Measurements from ENCODE around the gene WASHC2A.
"Not testable (repeated sequence)": the region's sequence is repeated elsewhere in the genome, so short reads cannot be mapped to it uniquely, and the experiment has no call there.

The WASHC2A gene, protein sequence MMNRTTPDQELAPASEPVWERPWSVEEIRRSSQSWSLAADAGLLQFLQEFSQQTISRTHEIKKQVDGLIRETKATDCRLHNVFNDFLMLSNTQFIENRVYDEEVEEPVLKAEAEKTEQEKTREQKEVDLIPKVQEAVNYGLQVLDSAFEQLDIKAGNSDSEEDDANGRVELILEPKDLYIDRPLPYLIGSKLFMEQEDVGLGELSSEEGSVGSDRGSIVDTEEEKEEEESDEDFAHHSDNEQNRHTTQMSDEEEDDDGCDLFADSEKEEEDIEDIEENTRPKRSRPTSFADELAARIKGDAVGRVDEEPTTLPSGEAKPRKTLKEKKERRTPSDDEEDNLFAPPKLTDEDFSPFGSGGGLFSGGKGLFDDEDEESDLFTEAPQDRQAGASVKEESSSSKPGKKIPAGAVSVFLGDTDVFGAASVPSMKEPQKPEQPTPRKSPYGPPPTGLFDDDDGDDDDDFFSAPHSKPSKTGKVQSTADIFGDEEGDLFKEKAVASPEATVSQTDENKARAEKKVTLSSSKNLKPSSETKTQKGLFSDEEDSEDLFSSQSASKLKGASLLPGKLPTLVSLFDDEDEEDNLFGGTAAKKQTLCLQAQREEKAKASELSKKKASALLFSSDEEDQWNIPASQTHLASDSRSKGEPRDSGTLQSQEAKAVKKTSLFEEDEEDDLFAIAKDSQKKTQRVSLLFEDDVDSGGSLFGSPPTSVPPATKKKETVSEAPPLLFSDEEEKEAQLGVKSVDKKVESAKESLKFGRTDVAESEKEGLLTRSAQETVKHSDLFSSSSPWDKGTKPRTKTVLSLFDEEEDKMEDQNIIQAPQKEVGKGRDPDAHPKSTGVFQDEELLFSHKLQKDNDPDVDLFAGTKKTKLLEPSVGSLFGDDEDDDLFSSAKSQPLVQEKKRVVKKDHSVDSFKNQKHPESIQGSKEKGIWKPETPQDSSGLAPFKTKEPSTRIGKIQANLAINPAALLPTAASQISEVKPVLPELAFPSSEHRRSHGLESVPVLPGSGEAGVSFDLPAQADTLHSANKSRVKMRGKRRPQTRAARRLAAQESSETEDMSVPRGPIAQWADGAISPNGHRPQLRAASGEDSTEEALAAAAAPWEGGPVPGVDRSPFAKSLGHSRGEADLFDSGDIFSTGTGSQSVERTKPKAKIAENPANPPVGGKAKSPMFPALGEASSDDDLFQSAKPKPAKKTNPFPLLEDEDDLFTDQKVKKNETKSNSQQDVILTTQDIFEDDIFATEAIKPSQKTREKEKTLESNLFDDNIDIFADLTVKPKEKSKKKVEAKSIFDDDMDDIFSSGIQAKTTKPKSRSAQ (N-terminal part only)

DNA sequence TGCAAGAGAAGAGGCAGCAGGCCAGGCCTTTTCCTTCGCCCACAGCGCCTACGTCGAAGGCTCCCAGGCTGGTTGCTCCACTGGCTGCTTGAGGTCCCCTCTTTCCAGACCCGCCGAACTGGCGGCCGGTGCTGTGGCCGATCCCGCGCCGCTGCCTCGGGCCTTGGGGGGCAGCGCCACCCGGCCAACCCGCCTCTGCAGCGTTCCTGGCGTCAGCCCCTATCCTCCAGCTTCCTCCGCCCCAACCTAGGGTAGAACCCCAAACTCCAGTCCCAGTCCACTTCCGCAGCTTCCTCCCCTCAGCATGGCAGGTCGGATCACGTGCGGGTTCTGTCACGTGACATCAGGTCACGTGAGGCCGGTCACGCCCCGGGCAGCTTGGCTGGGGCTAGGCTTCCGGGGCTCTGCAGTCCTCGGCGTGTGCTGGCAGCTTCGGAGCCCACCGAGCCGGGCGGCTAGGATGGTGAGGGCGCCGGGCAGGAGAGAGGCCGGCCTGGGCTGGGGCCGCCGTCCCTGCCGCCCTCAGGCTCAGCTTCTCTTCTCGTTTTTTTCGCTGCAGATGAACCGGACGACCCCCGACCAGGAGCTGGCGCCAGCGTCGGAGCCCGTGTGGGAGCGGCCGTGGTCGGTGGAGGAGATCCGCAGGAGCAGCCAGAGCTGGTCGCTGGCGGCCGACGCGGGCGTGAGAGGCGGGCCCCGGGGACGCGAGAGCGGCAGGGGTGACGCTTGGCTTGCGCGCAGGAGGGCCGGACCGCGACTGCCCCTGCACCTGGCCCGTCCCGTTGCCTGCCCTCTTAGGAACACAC lies at the start of gene WASHC2A:
Gene WASHC2A (plus strand): TSS at position 409 of the 806 bp plus-strand sequence. CDS start 52 bp downstream, at position 461.
- DNase-seq (ENCODE audit: low read depth in 1 of 2, low spot score in 1 of 2) = peak; percentile 77 to 96

DNA sequence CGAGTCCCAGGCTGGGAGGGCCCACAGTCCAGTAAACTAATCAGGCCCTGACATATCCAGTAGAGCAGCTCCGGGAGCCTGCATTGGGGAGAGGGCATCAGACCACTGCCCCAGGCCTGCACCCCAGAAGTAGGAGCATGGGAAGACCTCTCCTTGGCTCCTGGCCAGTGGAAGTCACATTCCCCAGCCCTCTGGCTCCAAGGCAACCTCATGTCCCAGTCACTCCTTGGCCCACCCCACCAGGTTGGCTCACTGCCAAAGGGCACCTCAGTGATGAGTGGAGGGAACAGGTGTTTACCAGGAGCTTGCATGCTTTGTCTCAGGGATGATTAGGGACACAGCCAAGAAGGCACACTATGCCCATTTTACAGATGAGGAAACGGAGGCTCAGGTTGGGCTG lies 48.5 kb upstream of the WASHC2A start:
- not testable (repeated sequence) for DNase-seq (ENCODE audit: low read depth in 1 of 2, low spot score in 1 of 2)

DNA sequence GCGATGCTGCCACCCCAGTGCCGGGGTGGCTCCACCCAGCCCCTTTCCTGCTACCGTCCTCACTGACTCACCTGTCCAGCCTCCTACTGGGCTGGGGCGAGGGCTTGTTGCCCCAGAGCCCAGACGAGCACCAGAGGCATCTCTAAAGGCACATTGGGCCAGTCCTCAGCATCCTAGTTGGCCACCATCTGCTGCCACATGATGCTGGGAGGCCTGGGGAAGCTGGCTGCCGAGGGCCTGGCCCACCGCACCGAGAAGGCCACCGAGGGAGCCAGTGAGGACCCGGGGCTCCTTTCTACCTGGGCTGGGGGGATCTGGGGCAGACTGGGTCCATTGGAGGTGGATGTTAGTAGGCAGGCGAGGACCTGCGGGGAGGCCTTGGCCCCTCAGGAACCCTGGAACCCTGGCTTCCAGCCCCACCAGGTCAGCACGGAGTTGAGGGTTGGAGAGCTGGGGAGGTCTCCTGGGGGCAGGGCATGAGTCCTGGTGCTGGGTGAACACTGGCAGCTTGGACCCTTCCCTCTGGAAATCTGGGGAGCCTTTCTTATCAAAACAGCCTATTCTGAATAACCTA lies 47.2 kb upstream of the WASHC2A start:
- DNase-seq (ENCODE audit: low read depth in 1 of 2, low spot score in 1 of 2) = not testable (repeated sequence)

DNA sequence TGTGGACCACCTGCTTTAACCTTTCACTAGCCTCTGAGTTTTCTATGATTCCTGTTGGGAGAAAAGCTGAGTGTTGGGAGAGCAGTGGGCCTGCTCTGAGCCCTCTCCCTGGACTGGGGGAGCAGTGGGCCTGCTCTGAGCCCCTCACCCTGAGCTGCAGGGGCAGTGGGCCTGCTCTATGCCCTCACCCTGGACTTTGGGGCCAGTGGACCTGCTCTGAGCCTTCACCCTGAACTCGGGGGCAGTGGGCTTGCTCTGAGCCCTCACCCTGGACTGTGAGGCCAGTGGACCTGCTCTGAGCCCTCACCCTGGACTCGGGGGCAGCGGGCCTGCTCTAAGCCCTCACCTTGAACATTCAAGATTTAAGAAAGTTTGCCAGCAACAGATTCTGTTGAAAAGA lies 46.1 kb upstream of the WASHC2A start:
- no peak for DNase-seq (ENCODE audit: low read depth in 1 of 2, low spot score in 1 of 2)

DNA sequence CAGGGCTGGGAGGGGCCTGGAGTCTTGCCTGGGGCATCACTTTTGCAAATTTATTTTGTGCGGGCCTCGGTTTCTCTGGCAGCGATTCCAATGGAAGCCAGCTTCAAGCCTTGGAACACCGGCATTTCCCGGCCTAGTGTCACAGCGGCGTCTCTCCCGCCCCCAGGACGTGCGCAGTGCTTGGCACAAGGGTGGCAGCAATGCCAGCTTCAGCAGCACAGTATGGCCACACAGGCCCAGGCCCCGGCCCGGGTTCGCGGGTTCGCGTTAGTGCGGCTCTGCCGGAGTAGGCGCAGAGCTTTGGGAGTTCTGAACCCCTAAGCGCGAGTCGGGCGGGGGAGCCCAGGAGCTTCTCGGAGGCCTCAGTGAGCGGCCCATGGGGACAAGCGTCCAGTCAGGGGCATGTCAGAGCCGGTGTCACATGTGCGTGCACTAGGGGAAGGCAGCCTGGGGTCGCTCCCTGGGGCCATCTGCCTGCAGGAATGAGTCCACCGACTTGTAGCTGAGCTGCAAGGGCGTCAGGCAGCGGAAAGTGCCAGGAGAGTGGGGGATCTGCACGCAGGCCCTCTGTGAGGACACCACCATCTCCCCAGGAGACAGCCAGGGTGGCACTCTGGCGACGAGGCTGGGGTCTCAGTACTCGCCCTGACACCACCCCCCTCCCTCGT lies 42.9 kb upstream of the WASHC2A start:
- DNase-seq (ENCODE audit: low read depth in 1 of 2, low spot score in 1 of 2) = not testable (repeated sequence)

DNA sequence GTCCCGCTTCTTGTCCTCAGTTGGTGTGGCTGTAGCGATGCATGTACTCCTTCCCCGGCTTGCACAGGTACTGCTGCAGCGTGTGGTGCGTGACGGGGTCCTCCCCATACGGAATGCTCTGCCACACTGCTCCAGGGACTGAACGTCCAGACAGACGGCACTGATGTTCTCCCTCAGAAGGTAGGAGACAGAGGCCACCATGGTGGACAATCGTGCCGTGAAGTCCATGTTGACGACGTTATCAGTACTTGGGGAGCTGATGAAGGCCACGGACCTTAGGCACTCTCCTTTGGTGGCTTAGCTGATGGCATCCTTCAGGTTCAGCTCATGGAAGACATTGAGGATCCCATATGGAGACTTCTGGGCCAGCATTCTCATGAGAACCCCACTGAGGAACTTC lies 42.1 kb upstream of the WASHC2A start:
- DNase-seq (ENCODE audit: low read depth in 1 of 2, low spot score in 1 of 2) = no peak

DNA sequence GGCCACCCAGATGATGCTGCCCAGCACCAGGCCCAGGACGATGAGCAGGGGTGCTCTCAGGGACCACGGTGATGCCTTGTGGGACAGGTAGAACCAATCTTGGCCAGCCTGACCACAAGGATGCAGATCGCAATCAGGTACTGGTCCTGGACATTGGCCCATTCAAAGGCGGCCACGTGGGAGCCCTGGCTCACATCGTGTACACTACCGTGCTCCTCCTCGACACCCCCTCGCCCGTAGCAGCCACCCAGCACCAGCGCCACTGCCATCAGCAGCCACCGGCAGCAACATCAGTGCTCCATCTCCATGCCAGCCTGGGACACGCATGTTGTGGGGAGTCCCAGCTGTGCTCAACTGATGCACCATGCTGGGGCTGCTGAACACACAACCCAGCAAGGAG lies 40.6 kb upstream of the WASHC2A start:
- DNase-seq (ENCODE audit: low read depth in 1 of 2, low spot score in 1 of 2) = no peak

DNA sequence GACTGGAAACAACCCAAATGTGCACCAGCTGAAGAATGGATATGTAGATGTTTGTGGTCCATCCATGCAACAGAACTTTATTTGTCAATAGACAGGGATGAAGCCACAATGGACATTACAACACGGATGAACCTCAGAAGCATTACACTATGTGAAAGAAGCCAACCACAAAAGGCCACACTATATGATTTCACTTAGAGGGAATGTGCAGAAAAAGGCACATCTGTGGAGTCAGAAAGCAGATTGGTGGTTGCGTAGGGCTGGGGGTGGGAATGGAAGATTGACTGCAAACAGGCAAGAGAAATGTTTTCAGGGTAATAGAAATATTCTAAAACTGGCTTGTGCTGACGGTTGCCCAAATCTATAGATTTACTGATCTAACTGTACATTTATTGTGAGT lies 34.3 kb upstream of the WASHC2A start:
- DNase-seq (ENCODE audit: low read depth in 1 of 2, low spot score in 1 of 2) = no peak

DNA sequence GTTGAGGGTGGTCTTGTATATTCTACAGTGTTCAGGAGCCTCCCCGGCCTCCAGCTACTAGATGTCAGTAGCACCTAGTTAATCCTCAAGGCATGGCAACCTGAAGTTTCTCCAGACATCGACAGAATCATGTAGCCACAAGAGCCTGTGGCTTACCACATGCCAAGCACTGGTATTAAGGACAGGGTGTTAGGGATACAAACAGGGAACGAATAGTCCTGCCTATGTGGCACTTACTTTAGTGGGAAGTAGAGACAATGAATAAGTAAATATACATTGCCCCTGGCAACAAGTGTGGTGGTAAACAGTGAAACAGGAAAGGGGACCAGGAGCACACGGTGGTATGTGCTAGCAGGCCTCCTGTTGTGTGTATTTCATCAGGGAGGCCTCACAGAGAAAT lies 32.4 kb upstream of the WASHC2A start:
- DNase-seq (ENCODE audit: low read depth in 1 of 2, low spot score in 1 of 2) = not testable (repeated sequence)

DNA sequence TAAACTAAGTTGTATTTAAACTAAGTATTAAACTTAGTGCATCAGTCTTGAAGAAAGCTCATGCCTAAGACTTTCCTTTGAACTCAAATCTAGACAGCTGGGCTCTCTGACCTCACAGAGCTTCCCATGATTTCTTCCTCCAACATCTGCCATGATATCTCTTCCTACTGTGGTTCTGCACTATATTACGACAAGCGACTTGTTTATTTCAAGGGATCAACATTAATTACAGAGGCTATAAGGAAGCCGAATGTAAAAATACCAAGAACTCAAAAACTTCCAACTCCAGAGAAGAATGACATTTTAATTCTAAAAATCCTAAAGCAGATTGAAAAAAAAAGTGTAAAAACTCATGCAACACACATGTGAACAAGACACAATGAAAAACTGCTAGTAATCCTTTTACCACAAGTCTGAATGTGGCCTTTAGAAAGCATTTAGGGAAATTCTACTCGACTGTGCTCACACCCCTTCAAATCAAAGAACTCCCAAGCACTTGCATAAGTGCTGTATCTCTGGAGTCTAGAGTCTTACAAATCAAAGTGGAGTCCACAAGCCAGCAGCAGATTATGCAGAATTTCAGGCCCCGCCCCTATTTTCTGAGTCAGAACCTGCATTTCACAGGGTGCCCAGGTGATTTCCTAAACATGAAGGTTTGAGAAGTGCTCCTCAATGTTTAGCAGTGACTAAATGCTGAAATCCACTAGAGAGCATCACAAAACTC lies 22.7 kb upstream of the WASHC2A start:
- no peak for DNase-seq (ENCODE audit: low read depth in 1 of 2, low spot score in 1 of 2)

DNA sequence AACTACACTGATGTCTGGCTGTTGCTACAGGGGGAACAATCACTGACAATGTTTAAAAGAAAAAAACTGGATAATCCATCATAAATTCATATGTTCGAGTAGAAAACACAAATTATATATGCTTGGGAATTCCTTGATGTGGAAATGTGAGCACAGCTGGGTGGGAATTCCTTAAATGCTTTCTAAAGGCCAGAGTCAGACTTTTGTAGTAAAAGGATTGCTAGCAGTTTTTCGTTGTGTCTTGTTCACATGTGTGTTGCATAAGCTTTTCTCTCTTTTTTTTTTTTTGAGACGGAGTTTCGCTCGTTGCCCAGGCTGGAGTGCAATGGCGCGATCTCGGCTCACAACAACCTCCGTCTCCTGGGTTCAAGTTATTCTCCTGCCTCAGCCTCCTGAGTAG lies 21.3 kb upstream of the WASHC2A start:
- DNase-seq (ENCODE audit: low read depth in 1 of 2, low spot score in 1 of 2) = not testable (repeated sequence)

DNA sequence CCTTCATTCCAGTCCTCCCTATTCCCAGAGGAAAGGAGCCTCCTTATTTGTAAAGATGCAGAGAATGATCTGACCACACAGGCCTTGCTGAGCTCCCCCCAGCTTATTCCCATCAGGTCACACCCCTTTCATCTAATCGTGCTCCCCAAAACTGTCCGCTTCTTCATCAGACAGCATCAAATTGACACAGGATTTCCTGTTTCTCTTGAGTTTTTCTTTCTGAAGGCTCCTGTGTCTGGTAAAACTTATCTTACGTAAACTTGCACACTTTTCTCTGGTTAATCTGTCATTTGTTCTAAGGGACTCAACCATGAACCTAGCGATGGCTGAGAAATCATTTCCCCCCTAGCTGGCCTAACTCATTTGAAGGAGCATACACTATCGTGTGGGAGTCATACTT lies 20.2 kb upstream of the WASHC2A start:
- DNase-seq (ENCODE audit: low read depth in 1 of 2, low spot score in 1 of 2) = not testable (repeated sequence)

DNA sequence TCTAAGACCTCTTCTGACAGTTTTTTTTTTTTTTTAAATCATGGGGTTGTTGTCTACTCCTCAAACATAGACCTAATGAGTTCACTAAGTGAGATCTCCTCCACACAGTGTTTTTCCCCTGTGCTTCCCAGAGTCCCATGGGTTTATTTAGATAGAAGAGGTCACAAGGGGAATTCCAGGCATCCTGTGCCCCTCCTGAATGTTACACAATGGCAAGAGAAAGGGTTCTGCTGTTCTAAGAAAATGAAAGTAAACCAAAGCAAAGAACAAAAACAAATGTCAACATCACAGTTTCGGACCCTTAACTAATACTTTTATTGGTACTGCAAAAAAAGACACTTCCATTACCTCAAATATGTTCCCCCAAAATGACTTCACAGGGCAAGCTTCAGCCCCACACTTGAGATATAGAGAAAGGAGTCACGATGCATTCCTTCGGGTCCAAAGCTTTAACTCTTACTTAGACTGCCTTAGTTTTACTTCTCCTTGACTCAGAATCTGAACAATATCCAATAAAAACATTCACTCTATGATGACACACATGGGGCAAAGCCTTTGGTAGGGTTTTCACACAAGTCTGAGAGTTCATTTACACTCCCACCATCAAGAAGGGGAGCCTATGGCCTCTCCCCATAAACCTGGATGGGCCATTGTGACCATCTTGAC lies 15.6 kb upstream of the WASHC2A start:
- not testable (repeated sequence) for DNase-seq (ENCODE audit: low read depth in 1 of 2, low spot score in 1 of 2)

DNA sequence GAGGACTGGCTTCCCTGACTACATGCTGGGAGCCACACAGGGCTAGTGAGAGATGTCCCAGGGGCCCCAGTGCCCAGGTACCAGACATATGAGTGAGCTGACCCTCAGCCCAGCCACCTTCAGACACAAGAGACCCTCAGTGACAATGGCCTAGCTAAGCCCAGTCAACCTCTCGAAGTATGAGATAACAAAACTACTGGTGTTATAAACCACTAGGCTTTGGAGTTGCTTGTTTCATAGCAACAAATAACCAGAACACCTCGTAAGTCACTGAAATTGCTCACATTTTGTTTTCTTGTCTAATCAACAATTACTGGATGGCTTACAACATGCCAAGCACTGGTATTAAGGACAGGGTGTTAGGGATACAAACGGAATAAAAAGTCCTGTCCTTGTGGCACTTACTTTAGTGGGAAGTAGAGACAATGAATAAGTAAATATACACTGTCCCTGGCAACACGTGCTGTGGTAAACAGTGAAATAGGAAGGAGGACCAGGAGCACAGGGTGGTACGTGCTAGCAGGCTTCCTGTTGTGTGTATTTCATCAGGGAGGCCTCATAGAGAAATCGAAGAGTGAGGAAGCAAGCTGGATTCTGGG lies 14.9 kb upstream of the WASHC2A start:
- DNase-seq (ENCODE audit: low read depth in 1 of 2, low spot score in 1 of 2) = not testable (repeated sequence)

DNA sequence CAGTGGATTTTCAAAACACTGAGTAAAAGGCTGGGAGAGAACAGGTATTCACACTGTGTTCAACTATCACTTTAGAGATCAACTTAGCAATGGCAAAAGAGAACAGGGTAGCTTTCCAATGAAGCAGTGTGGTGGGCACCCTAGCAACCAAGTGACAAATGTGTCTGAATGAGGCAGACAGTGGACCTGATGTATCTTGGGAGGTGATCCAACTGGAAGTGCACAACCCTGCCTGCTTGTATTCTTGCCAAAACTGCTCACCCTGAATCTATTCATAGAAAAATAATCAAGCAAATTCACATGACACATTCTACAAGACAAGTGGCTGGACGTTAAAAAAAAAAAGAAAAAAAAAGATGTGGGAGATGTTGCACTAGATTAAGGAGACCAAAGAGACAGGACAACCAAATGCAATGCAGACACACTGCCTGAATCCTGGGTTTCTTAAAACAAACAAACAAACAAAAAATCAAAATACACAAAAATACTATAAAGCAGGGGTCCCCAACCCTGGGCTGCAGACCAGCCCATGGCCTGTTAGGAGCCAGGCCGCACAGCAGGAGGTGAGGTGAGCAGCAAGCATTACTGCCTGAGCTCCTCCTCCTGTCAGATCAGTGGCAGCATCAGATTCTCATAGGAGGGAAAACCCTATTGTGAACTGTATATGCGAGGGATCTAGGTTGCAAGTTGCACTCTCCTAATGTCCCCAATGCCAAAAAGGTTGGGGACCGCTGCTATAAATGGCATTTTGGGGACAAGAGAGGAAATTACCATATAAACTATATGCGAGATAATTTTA lies 12.1 kb upstream of the WASHC2A start:
- DNase-seq (ENCODE audit: low read depth in 1 of 2, low spot score in 1 of 2) = not testable (repeated sequence)

DNA sequence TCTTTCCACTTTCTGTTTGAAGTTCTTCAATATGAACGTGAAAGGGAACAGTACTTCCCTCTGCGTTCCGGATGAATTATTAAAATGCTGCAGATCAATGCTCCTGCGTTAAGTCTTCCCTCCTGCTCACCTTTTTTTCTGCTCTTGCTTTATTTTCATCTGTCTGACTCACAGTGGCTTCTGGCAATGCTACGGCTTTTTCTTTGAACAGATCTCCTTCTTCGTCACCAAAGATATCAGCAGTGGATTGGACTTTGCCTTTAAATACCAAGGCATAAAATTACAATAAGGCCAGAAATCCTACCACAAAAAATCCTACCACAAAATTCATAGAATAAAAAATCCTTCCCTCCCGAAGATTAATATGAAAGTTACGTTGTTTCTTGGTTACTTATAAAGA lies 11.1 kb upstream of the WASHC2A start:
- not testable (repeated sequence) for DNase-seq (ENCODE audit: low read depth in 1 of 2, low spot score in 1 of 2)

DNA sequence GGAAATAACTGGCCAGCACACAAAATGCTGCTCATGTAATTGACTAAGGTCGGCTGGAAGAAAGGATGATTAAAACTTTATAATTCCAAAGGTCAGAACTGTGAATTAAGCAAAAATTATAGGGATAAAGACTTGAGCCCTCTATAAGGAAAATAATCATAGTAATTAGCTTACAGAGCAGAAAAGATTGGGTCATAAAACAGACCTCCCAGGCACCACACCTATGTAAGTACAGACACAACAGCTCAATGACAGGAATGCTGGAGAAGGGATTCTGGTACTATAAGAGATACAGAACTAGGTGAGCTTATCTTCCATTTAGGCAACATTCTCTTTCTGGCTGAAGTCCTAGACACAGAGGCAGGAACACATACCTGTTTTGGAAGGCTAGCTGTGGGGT lies 9.0 kb upstream of the WASHC2A start:
- DNase-seq (ENCODE audit: low read depth in 1 of 2, low spot score in 1 of 2) = not testable (repeated sequence)
